Glutamatergic neuron (in vitro differentiated cells): ENCODE data around the gene FARS2. TPM values are rescaled to one million over a fixed set of nuclear protein-coding genes. Genes with fewer than 3 reads are reported as not detected.

ENCODE experiments used
- DNase-seq: peaks from one replicate; pipeline ENCODE4 v3.0.0; 2022
- H3K27ac Mint-ChIP-seq: one replicate; pipeline ENCODE4 v1.8.0; 2020; ENCODE audit warnings: mild to moderate bottlenecking, mixed read lengths, inconsistent platforms; ENCODE audit not compliant: unreplicated experiment
- H3K27me3 Mint-ChIP-seq: one replicate; pipeline ENCODE4 v1.8.0; 2020; ENCODE audit warnings: mild to moderate bottlenecking, moderate library complexity, mixed read lengths, inconsistent platforms; ENCODE audit not compliant: unreplicated experiment
- H3K36me3 Mint-ChIP-seq: one replicate; pipeline ENCODE4 v1.8.0; 2020; ENCODE audit warnings: mild to moderate bottlenecking, mixed read lengths, inconsistent platforms; ENCODE audit not compliant: unreplicated experiment
- H3K4me1 Mint-ChIP-seq: one replicate; pipeline ENCODE4 v1.8.0; 2020; ENCODE audit warnings: mild to moderate bottlenecking, low read depth, mixed read lengths, inconsistent platforms; ENCODE audit not compliant: unreplicated experiment
- H3K4me3 Mint-ChIP-seq: one replicate; pipeline ENCODE4 v1.8.0; 2020; ENCODE audit warnings: mild to moderate bottlenecking, mixed read lengths, inconsistent platforms; ENCODE audit not compliant: unreplicated experiment
- H3K9me3 Mint-ChIP-seq: one replicate; pipeline ENCODE4 v1.8.0; 2020; ENCODE audit warnings: mild to moderate bottlenecking, moderate library complexity, mixed read lengths, inconsistent platforms; ENCODE audit not compliant: unreplicated experiment
- CTCF ChIP-seq: fragments of 200-600 bp; sonication (generic); IDR thresholded peaks from one replicate; pipeline ENCODE4 v1.5.0; 2021; ENCODE audit not compliant: partially characterized antibody, unreplicated experiment
- total RNA-seq: library from RNA; stranded (reverse); fragmentation: NEBNext Ultra II Directional; extraction: Animal tissue kit (Norgen Biotek cat#: 25700); gene quantifications from one replicate; pipeline ENCODE4 v1.2.1, GENCODE V29; 2021; ENCODE audit not compliant: unreplicated experiment

Gene FARS2
- total RNA-seq, 1 donor from 2014 or later = 14.2 TPM

DNA sequence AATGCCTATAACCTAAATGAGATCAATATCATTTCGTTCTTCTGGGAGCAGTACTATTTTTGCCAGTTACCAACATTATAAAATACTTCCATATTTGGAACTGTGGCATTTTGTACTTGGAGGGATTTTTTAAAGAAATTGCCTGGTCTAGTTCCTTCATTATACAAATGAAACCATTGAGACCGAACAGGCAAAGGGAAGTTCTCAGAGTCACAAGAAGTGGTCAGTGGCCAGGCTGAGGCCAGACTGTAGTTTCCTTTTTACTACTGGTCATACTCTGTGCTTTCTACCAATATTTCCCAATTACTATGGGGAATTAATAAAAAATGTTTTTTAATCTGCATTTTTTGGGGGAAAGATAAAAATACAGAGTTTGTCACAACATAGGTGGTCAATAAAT is 413.4 kb downstream of the FARS2 start:
- no peak overlapping the region for H3K27ac Mint-ChIP-seq
- H3K27me3 Mint-ChIP-seq = no peaks in the 10 kb centered on the region
- H3K4me1 Mint-ChIP-seq = peaks cover 17% of the 10 kb centered on the region
- peaks cover 3% of the 10 kb centered on the region for H3K36me3 Mint-ChIP-seq
- H3K4me3 Mint-ChIP-seq = no peak overlapping the region
- no peak for TF ChIP-seq CTCF
- DNase-seq = no peak
- H3K9me3 Mint-ChIP-seq = no peaks in the 10 kb centered on the region

DNA sequence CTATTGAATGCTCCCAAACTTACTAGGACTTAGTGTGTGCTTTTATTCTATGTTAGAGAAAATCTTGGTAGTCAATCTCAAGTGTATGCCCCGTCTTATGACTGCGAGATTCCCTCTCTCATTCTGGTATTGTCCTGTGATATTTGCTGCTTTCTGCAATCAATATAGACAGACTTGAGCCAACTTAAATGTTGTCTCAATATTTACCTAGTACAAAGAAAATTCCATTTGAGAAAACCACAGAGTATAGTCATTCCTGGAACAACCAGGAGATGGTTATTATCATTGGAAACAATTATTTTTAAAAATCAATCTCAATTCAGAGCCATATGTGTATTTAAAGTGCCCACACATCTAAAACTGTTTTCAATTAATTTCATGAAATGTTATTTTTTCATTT is 415.4 kb downstream of the FARS2 start:
- Mint-ChIP-seq H3K4me1 (peaks cover 15% of the 10 kb centered on the region), H3K36me3 (peaks cover 3% of the 10 kb centered on the region), H3K4me3 (no peak overlapping the region), H3K27me3 (no peaks in the 10 kb centered on the region), H3K27ac (no peak overlapping the region), H3K9me3 (no peaks in the 10 kb centered on the region)
- no peak for TF ChIP-seq CTCF
- no peak for DNase-seq

DNA sequence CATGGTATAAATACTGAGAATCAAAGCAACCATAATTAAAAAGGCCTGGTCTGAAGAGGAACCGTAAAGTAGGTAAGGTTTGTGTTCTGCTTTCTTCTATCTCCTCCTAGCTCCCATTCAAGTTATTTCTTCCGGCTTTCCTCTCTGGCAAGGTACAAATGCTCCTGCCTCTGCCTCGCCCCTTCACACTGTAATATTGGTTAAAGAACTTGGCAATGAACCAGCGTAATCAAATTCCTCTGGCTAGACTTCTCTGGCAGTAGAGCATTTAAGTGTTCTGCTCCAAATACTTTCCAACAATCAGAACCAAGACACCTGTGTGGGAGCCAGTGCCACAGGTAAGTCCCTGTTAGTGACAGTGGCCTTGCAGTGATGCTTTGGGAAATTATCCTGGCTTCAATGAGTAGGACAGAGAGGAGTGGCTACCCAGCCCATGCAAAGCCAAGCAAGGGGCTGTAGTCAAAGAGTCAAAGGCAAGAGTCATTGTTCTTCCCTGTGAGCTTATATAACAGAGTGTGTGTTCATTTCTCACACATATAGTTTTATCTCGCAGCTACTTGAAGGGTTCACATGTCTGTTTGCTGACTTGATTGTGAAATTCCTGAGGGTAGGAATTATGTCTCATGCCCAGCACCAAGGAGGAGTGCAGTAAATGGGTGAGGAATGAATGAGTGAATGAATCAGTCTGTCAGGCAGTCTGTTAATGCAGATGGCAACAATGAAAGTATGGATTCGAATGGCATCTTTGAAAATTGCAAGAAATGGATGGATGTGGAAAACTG is 416.1 kb downstream of the FARS2 start:
- no peak for DNase-seq
- H3K27ac Mint-ChIP-seq = no peak overlapping the region
- H3K36me3 Mint-ChIP-seq = peaks cover 3% of the 10 kb centered on the region
- H3K4me1 Mint-ChIP-seq = peaks cover 12% of the 10 kb centered on the region
- no peak overlapping the region for H3K4me3 Mint-ChIP-seq
- TF ChIP-seq CTCF = no peak
- no peaks in the 10 kb centered on the region for H3K27me3 Mint-ChIP-seq
- H3K9me3 Mint-ChIP-seq = no peaks in the 10 kb centered on the region

DNA sequence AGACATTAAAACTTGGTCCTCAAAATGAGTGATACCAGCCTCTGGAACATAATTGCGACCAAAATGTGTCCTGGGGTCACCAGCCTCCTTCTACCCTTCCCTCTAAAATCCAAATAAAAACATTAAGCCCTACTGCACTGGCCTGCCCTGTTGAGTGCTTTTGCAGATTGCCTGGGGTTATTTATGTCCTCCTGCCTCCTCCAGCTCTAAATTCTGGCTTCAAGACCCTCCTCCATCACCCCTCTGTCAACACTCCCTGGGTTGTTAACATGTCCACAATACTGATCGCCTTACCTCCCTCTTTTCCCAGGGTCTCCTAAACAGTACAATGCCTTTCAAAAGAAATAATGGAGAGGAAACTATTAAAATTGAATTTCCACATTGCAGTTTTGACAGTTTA is 418.0 kb downstream of the FARS2 start:
- peaks cover 11% of the 10 kb centered on the region for H3K36me3 Mint-ChIP-seq
- TF ChIP-seq CTCF = no peak
- H3K4me3 Mint-ChIP-seq = no peak overlapping the region
- H3K9me3 Mint-ChIP-seq = peaks cover 3% of the 10 kb centered on the region
- DNase-seq = no peak
- H3K27ac Mint-ChIP-seq = no peak overlapping the region
- peaks cover 8% of the 10 kb centered on the region for H3K4me1 Mint-ChIP-seq
- H3K27me3 Mint-ChIP-seq = peaks cover 2% of the 10 kb centered on the region

DNA sequence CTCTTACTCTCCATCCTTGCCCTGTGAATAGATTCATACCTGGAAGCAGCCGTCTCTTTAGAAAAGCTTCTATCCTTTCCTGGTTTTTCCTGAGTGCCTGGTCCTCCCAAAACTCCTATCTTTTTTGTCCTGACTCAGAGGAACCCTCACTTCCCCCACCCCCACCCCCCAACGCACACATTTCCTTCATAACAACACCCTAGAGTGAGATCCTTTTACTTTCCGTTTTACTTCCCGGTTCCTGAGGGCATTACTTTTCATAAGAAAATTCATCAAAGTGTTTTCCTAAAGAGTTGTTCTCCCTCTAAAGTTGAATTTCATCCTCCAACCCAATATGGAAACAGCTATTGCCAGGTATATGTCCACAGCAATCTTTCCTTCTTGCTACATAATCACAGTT is 418.4 kb downstream of the FARS2 start:
- Mint-ChIP-seq H3K4me3 (no peak overlapping the region), H3K27me3 (peaks cover 2% of the 10 kb centered on the region), H3K4me1 (peaks cover 8% of the 10 kb centered on the region), H3K27ac (no peak overlapping the region), H3K36me3 (peaks cover 11% of the 10 kb centered on the region), H3K9me3 (peaks cover 3% of the 10 kb centered on the region)
- DNase-seq = no peak
- no peak for TF ChIP-seq CTCF
